HG03432 (cell line): Measurements from ENCODE around the gene TBCK.
A peak's percentile ranks its signal among the peaks of the same experiment; 100 is the strongest.
"Not testable (repeated sequence)": the region's sequence is repeated elsewhere in the genome, so short reads cannot be mapped to it uniquely, and the experiment has no call there.

ENCODE experiments used
- ATAC-seq: cut with Tn5 transposase; IDR thresholded peaks from one replicate; pipeline ENCODE4 v1.9.1; 2021; ENCODE audit warnings: mild to moderate bottlenecking, moderate library complexity; ENCODE audit not compliant: unreplicated experiment

TBCK gene

GRCh38 chr4:106238820-106239420 lies 77.1 kb downstream of the TBCK start:
- ATAC-seq = peak; percentile 97

DNA sequence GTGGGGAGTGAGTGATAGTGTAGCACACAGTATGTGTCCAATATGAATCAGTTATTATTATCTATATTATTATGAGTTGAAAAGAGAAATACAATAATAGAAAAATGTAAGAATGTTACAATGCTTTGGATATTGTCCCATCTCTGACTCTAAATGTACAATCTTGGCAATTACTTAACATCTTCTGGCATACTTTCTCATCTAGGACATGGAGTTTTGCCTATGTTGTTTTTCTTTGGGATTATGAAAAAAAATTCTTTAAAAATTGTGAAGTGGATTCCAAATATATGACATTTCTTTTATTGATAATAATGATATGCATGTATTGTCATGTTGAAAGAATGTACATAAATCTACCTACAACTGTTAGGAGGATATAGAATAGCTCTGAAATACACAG lies 84.1 kb downstream of the TBCK start:
- ATAC-seq = no peak

DNA sequence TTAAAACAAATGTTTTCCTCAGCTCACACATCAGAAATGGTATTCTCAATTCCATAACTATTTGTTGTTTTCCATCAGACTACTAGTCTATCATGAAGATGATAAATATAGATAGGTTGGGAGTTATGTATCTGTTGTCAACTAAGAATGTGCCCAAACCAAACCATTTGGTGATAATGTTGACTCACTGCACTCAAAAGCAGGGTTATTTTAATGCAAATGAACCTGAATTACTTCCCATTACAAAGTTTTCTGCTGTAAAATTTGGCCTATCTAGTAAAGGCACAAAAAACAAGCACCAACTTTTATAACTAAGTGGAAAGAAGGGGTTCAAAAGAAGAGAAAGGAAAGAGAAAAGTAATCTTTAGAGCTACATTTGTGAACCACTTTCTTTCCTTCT lies 93.5 kb downstream of the TBCK start:
- no peak for ATAC-seq

DNA sequence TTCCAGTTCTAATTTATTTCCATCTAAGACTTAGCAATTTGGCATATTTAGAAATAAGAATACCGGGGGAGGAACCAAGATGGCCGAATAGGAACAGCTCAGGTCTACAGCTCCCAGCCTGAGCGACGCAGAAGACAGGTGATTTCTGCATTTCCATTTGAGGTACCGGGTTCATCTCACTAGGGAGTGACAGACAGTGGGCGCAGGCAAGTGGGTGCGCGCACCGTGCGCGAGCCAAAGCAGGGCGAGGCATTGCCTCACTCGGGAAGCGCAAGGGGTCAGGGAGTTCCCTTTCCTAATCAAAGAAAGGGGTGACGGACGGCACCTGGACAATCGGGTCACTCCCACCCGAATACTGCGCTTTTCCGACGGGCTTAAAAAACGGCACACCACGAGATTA lies 102.7 kb downstream of the TBCK start:
- ATAC-seq = not testable (repeated sequence)

- ATAC-seq = no peak
Measured at GRCh38 chr4:106210021-106210420, 106.0 kb downstream of the TBCK start.

- no peak for ATAC-seq
Measured at GRCh38 chr4:106208481-106209460, 107.2 kb downstream of the TBCK start.

GRCh38 chr4:106201373-106201772 lies 114.6 kb downstream of the TBCK start:
- ATAC-seq = no peak

GRCh38 chr4:106195435-106195950 lies 120.5 kb downstream of the TBCK start:
- no peak for ATAC-seq

DNA sequence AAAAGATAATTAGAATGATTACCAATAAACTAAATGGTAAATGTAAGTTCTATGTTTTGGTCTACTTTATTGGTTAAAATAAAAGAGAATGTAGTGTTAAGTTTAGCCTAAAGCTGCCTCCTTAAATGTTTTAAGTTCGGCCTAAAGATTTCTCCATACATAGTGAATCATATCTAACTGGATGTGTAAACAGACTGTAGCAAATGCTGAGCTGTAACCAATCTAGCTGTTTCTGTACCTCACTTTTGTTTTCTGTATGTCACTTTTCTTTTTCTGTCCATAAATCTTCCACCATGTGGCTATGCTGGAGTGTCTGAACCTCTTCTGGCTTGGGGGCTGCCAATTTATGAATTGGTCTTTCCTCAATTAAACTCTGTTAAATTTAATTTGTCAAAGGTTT lies 121.2 kb downstream of the TBCK start:
- no peak for ATAC-seq

- ATAC-seq = no peak
Measured at GRCh38 chr4:106192131-106192530, 123.9 kb downstream of the TBCK start.

DNA sequence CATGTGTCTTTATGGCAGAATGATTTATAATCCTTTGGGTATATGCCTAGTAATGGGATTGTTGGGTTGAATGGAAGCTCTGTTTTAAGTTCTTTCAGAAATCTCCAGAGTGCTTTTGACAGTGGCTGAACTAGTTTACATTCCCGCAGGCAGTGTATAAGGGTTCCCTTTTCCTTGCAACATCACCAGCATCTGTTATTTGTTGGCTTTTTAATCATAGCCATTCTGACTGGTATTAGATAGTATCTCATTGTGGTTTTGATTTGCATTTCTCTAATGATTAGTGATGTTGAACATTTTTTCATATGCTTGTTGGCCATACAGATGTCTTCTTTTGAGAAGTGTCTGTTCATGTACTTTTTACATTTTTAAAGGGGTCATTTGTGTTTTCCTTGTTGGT lies 129.8 kb downstream of the TBCK start:
- ATAC-seq = no peak

DNA sequence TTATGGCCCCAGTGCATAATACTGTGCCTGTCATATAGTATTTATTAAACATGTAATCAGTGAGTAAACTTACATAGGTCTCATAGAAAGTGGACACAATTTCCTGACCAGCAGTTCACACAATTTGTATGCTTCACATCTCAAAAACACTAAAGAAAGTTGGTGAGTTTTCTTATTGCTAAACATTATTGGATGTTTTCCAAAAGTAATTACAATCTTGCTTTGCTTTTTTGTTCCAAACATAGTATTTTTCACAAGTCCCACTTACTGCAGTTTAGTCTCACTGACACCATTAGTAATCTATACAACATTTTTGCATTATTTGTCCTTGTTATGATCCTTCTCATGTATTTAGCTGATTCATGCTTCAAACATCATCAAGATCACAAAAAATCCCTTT lies 132.5 kb downstream of the TBCK start:
- no peak for ATAC-seq

GRCh38 chr4:106172861-106173260 lies 143.1 kb downstream of the TBCK start:
- ATAC-seq = no peak

- ATAC-seq = no peak
Measured at GRCh38 chr4:106165351-106166010, 150.5 kb downstream of the TBCK start.

- ATAC-seq = no peak
Measured at GRCh38 chr4:106162278-106162677, 153.7 kb downstream of the TBCK start.

GRCh38 chr4:106160560-106160959 lies 155.4 kb downstream of the TBCK start:
- ATAC-seq = no peak

- ATAC-seq = no peak
Measured at GRCh38 chr4:106149911-106150310, 166.1 kb downstream of the TBCK start.

DNA sequence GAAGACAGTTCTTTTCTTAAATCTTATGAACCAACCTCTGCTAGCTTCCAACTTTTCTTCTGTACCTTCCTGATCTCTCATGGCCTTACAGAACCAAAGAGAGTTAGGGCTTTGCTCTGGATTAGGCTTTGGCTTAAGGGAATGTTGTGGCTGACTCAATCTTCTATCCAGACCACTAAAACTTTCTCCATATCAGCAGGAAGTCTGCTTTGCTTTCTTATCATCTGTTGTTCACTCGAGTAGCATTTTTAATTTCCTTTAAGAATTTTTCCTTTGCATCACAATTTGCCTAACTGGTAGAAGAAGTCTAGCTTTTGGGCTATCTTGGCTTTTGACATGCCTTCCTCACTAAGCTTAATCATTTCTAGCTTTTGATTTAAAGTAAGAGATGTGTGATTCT lies 167.0 kb downstream of the TBCK start:
- ATAC-seq = no peak

DNA sequence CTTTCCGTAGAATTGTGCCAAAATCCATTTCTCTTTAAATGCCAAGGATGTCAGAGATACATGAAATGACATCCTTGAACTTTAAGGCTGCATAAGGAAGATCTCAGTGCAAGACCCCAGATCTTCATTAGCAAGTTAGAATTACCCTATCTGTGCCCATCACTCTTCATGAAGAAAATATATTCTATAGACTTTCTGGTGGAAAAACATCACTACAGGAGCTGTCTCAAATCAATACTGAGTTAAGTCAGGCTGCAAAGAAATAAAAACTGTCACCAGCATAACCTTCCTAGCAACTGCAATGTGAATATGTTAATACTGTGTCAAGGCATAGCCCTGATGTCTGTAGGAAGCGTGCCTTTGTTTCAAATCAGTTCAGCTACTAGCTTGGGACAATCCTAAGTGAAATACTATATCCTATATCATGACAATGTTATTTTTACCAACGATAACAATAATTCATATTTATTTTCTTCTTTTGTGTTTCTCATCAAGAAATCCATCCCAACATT lies 173.3 kb downstream of the TBCK start:
- ATAC-seq = no peak

DNA sequence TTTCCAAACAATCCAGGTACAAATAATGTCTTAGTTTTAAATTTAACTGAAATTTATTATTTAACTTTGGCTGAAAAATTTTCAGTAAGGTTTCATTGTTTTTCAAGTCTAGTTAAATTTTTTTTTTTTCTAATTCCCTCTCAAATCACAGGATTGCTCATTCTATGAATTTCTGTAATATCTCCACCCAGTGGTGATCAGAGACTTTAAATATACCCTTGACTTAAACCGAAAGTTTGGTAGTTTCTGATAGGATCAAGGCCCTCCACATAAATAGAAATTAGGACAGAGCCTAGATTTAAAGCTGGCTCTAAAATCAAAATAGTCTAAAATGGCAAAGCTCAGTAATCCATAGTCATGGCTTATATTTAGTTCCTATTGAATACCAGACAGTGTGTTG lies 175.4 kb downstream of the TBCK start:
- no peak for ATAC-seq

GRCh38 chr4:106136777-106137331 lies 179.2 kb downstream of the TBCK start:
- no peak for ATAC-seq
